A549 (cell line): ENCODE results near the gene TMC5.

Experiments
- CTCF ChIP-seq: fragments of >200 bp; sonication (Bioruptor Twin); formaldehyde crosslinking; IDR thresholded peaks from 3 replicates; pipeline ENCODE4 v1.5.1; 2016
- HOXA7 ChIP-seq: fragments of 250-450 bp; sonication (Bioruptor Pico); IDR thresholded peaks from 2 replicates; pipeline ENCODE4 v1.5.0; 2020; ENCODE audit warnings: mild to moderate bottlenecking, moderate library complexity
- POLR2A ChIP-seq: IDR thresholded peaks from 2 replicates; pipeline ENCODE4 v1.6.1; 2012; ENCODE audit warnings: mild to moderate bottlenecking, low read length
- RARB ChIP-seq: fragments of 250-450 bp; sonication (Bioruptor Pico); IDR thresholded peaks from 2 replicates; pipeline ENCODE4 v1.8.0; 2021; ENCODE audit warnings: mild to moderate bottlenecking, moderate library complexity
- TP53 ChIP-seq: fragments of 250-450 bp; sonication (Bioruptor Pico); IDR thresholded peaks from 2 replicates; pipeline ENCODE4 v1.5.0; 2021; ENCODE audit warnings: mild to moderate bottlenecking, moderate library complexity
- USF2 ChIP-seq: fragments of 450-650 bp; IDR thresholded peaks from 2 replicates; pipeline ENCODE4 v1.6.1; 2014; ENCODE audit warnings: antibody characterized with exemption
- ZFP36 ChIP-seq: fragments of 450-650 bp; IDR thresholded peaks from 2 replicates; pipeline ENCODE4 v1.6.1; 2014; ENCODE audit warnings: borderline replicate concordance; ENCODE audit not compliant: partially characterized antibody

- TF ChIP-seq USF2 (no peak), CTCF (no peak), RARB (CRISPR knock-in tag) (no peak), POLR2A (no peak), TP53 (no peak), ZFP36 (no peak), HOXA7 (CRISPR knock-in tag) (no peak)
Observed at GRCh38 chr16:19532601-19533000, 114.9 kb downstream of the TMC5 start.
